Measurements from ENCODE around the gene HTR1E. TPM values are rescaled to one million over a fixed set of nuclear protein-coding genes. Genes with fewer than 3 reads are reported as not detected.

The HTR1E gene
- total RNA-seq, 2 donors from 2014 or later = not detected

DNA sequence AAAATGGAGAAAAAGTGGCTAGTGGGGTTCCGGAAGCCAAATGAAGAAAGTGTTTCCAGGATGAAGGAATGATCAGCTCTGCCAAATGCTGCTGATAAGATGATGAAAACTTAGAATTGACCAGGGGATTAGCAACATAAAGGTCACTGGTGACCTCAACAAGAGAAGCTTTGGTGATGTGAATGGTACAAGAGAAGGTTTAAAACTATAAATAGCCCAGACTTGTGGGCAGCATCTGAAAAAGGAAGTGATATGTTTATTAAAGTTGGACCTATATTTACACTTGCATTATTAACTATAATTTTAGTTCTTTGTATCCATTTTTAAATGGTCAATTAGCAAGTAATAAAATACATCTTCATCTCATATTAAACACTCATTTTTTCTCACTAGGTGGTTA, 112.5 kb downstream of the HTR1E start:
- H3K4me3 ChIP-seq = no peak overlapping the region
- TF ChIP-seq, protein P1, sequence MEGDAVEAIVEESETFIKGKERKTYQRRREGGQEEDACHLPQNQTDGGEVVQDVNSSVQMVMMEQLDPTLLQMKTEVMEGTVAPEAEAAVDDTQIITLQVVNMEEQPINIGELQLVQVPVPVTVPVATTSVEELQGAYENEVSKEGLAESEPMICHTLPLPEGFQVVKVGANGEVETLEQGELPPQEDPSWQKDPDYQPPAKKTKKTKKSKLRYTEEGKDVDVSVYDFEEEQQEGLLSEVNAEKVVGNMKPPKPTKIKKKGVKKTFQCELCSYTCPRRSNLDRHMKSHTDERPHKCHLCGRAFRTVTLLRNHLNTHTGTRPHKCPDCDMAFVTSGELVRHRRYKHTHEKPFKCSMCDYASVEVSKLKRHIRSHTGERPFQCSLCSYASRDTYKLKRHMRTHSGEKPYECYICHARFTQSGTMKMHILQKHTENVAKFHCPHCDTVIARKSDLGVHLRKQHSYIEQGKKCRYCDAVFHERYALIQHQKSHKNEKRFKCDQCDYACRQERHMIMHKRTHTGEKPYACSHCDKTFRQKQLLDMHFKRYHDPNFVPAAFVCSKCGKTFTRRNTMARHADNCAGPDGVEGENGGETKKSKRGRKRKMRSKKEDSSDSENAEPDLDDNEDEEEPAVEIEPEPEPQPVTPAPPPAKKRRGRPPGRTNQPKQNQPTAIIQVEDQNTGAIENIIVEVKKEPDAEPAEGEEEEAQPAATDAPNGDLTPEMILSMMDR (IDR thresholded peaks at IDR 0.05) = no peak
- no peaks in the 10 kb centered on the region for H3K9me3 ChIP-seq
- no peaks in the 10 kb centered on the region for H3K4me1 ChIP-seq
- no peaks in the 10 kb centered on the region for H3K36me3 ChIP-seq
- no peak overlapping the region for H3K9ac ChIP-seq (ENCODE audit: low read depth in 2 of 2, low read length in 2 of 2)
- no peak for DNase-seq
- H3K27ac ChIP-seq = no peak overlapping the region
- no peaks in the 10 kb centered on the region for H3K27me3 ChIP-seq
- intact Hi-C loops (cut with DNase I) = no loop called here

DNA sequence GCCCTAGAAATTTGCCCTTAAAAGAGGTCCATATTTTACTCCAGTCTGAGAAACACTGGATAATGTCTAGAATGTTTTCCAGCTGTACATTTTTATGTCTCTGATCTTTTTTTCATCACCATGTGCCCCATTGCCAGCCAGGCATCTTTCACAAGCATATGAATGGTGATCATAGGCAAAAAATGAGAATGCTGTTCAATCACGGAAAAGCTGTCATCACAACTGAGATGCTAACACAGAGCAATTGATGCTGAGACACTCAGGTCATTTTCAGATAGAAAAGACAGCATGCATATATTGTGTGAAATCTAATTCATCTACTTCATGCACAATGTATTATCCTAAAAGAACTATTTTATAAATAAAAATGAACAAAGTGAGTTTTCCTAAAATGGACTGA, 116.0 kb downstream of the HTR1E start:
- Histone ChIP-seq H3K4me1 (no peaks in the 10 kb centered on the region), H3K9me3 (no peaks in the 10 kb centered on the region), H3K9ac (ENCODE audit: low read depth in 2 of 2, low read length in 2 of 2) (no peak overlapping the region), H3K27me3 (no peaks in the 10 kb centered on the region), H3K4me3 (no peak overlapping the region), H3K36me3 (no peaks in the 10 kb centered on the region), H3K27ac (no peak overlapping the region)
- DNase-seq = no peak
- intact Hi-C loops (cut with DNase I) = no loop called here
- TF ChIP-seq, protein P1 (IDR thresholded peaks at IDR 0.05) = no peak

DNA sequence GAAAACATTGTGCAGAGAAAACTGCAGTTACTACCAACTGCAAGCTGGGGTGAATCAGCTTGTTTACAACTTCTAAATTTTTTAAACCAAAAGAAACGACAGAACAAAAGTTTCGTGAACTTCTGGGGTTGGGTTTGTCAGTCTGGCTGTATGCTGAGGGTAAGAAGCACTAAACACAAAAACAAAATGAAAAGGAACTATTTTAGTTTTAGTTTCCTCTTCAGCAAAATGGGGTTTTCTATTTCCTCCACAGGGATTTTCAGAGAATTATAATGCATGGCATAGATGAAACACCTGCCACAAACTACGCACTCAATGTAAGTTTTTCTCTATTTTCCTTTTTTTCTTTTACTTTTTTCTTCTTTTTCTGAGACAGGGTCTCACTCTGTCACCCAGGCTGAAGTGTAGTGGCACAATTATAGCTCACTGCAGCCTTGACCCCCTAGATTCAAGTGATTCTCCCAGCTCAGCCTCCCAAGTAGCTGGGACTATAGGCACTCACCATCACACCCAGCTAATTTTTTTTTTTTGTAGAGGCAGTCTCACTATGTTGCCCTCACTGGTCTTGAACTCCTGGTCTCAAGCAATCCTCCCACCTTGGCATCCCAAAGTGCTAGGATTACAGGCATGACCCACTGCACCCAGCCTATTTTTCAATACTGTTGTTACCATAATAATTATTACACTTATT, 117.0 kb downstream of the HTR1E start:
- Histone ChIP-seq H3K4me1 (no peaks in the 10 kb centered on the region), H3K9ac (ENCODE audit: low read depth in 2 of 2, low read length in 2 of 2) (no peak overlapping the region), H3K27me3 (no peaks in the 10 kb centered on the region), H3K4me3 (no peak overlapping the region), H3K27ac (no peak overlapping the region), H3K36me3 (no peaks in the 10 kb centered on the region), H3K9me3 (no peaks in the 10 kb centered on the region)
- intact Hi-C loops (cut with DNase I) = no loop called here
- TF ChIP-seq, protein P1 (IDR thresholded peaks at IDR 0.05) = no peak
- DNase-seq = no peak

DNA sequence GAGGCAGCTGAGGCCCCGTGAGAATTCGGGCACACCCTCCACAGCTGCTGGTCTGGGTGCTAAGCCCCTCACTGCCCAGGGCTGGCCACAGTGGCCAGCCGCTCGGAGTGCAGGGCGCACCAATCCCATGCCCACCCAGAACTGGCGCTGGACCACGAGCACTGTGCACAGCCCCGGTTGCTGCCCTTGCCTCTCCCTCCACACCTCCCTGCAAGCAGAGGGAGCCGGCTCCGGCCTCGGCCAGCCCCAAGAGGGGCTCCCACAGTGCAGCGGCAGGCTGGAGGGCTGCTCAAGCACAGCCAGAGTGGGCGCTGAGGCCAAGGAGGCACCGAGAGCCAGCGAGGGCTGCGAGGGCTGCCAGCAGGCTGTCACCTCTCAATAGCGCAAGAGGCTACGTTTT, 122.6 kb downstream of the HTR1E start:
- Histone ChIP-seq H3K27me3 (no peaks in the 10 kb centered on the region), H3K36me3 (no peaks in the 10 kb centered on the region), H3K9ac (ENCODE audit: low read depth in 2 of 2, low read length in 2 of 2) (no peak overlapping the region), H3K4me1 (no peaks in the 10 kb centered on the region), H3K27ac (no peak overlapping the region), H3K4me3 (no peak overlapping the region), H3K9me3 (no peaks in the 10 kb centered on the region)
- intact Hi-C loops (cut with DNase I) = loop anchor here (10.0 kb wide), 1 partner anchor 335 kb away; no protein-coding TSS in a partner anchor
- TF ChIP-seq, protein P1 (IDR thresholded peaks at IDR 0.05) = no peak
- no peak for DNase-seq

DNA sequence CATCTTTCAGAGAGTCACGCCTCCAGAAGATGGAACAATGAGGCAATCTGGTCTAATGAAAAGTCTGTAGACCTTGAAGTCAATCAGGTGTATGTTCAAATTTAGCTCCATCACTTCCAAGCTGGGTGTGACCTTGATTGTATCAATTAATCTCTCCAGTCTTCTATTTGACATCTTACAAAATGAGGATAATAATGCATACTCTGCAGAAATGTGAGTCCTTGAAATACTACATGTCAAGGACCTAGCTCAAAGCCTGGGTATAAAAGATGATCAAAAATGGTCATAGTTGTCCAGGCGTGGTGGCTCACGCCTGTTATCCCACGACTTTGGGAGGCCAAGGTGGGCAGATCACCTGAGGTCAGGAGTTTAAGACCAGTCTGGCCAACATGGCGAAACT, 127.8 kb downstream of the HTR1E start:
- Histone ChIP-seq H3K36me3 (no peaks in the 10 kb centered on the region), H3K27me3 (no peaks in the 10 kb centered on the region), H3K9me3 (no peaks in the 10 kb centered on the region), H3K27ac (no peak overlapping the region), H3K9ac (ENCODE audit: low read depth in 2 of 2, low read length in 2 of 2) (no peak overlapping the region), H3K4me3 (no peak overlapping the region), H3K4me1 (no peaks in the 10 kb centered on the region)
- no peak for DNase-seq
- intact Hi-C loops (cut with DNase I) = loop anchor here (10.0 kb wide), 1 partner anchor 330 kb away; no protein-coding TSS in a partner anchor
- TF ChIP-seq, protein P1 (IDR thresholded peaks at IDR 0.05) = no peak

Other genes starting within 250 kb of the HTR1E start
- not detected for gene CGA, start 157.6 kb downstream of the HTR1E start, total RNA-seq
- 10 to 100 TPM; 30.6 to 56.4 TPM for gene ZNF292, start 218.0 kb downstream of the HTR1E start, total RNA-seq

Measured in colonic mucosa (tissue), 4 donors.